HG03575 (cell line): ENCODE data around the gene CLMN.

Source experiments
- ATAC-seq: cut with Tn5 transposase; IDR thresholded peaks from one replicate; pipeline ENCODE4 v1.9.1; 2021; ENCODE audit not compliant: unreplicated experiment, insufficient number of reproducible peaks, low FRiP score; ENCODE audit errors: extremely low read depth

CLMN gene

GRCh38 chr14:95323917-95324316 is 4.2 kb upstream of the CLMN start:
- ATAC-seq, result no peak

GRCh38 chr14:95323361-95323760 is 3.7 kb upstream of the CLMN start:
- ATAC-seq, result no peak

- ATAC-seq, result no peak
Measured at GRCh38 chr14:95322651-95323050, 2.9 kb upstream of the CLMN start.

GRCh38 chr14:95321693-95322455 is 2.2 kb upstream of the CLMN start:
- no peak for ATAC-seq

GRCh38 chr14:95320955-95321600 is 1.4 kb upstream of the CLMN start:
- ATAC-seq, result no peak

GRCh38 chr14:95320078-95320895 is 579 bp upstream of the CLMN start:
- ATAC-seq, result no peak

GRCh38 chr14:95318399-95319311 is 1.1 kb downstream of the CLMN start:
- no peak for ATAC-seq

GRCh38 chr14:95317817-95318343 is 1.8 kb downstream of the CLMN start:
- ATAC-seq, result no peak

- ATAC-seq, result no peak
Measured at GRCh38 chr14:95316821-95317220, 2.9 kb downstream of the CLMN start.

- ATAC-seq, result no peak
Measured at GRCh38 chr14:95315579-95315978, 4.1 kb downstream of the CLMN start.

- no peak for ATAC-seq
Measured at GRCh38 chr14:95315156-95315555, 4.6 kb downstream of the CLMN start.

GRCh38 chr14:95314609-95315008 is 5.1 kb downstream of the CLMN start:
- ATAC-seq, result peak; percentile 73

GRCh38 chr14:95313707-95314106 is 6.0 kb downstream of the CLMN start:
- ATAC-seq, result no peak

GRCh38 chr14:95313190-95313589 is 6.5 kb downstream of the CLMN start:
- ATAC-seq, result no peak

GRCh38 chr14:95312311-95312710 is 7.4 kb downstream of the CLMN start:
- ATAC-seq, result no peak

- no peak for ATAC-seq
Measured at GRCh38 chr14:95311752-95312151, 8.0 kb downstream of the CLMN start.

GRCh38 chr14:95310635-95311380 is 8.9 kb downstream of the CLMN start:
- ATAC-seq, result no peak
